GM06990 (cell line): ENCODE data around the gene MRTFB.
A peak's percentile ranks its signal among the peaks of the same experiment; 100 is the strongest.
"Not testable (repeated sequence)": the region's sequence is repeated elsewhere in the genome, so short reads cannot be mapped to it uniquely, and the experiment has no call there.

Experiments used
- DNase-seq: peaks from one replicate; pipeline ENCODE4 v3.0.0-alpha.2; 2011; ENCODE audit not compliant: insufficient read length; ENCODE audit errors: extremely low read depth
- H3K27me3 ChIP-seq: replicated peaks from 2 replicates; pipeline ENCODE4 v1.6.0; 2011; ENCODE audit warnings: low read length; ENCODE audit not compliant: control insufficient read depth, insufficient read depth
- H3K36me3 ChIP-seq: 2 replicates; pipeline ENCODE4 v1.5.1; 2011; ENCODE audit warnings: low read length; ENCODE audit not compliant: control insufficient read depth, insufficient read depth
- H3K4me3 ChIP-seq: replicated peaks from 2 replicates; pipeline ENCODE4 v1.5.1; 2011; ENCODE audit warnings: low read depth, mild to moderate bottlenecking, control low read depth, low read length
- CTCF ChIP-seq: IDR thresholded peaks from 2 replicates; pipeline ENCODE4 v1.5.1; 2011; ENCODE audit warnings: low read length, control low read depth, mild to moderate bottlenecking, inconsistent platforms; ENCODE audit not compliant: insufficient read depth, poor library complexity, severe bottlenecking

Gene MRTFB

GRCh38 chr16:14113344-14113743 lies 42.2 kb downstream of the MRTFB start:
- H3K27me3 ChIP-seq = no peaks in the 10 kb centered on the region
- no peak for TF ChIP-seq CTCF
- no peaks in the 10 kb centered on the region for H3K36me3 ChIP-seq
- no peak for DNase-seq
- no peak overlapping the region for H3K4me3 ChIP-seq

GRCh38 chr16:14117051-14117450 lies 45.9 kb downstream of the MRTFB start:
- H3K4me3 ChIP-seq = no peak overlapping the region
- no peak for TF ChIP-seq CTCF
- no peak for DNase-seq
- no peaks in the 10 kb centered on the region for H3K36me3 ChIP-seq
- H3K27me3 ChIP-seq = no peaks in the 10 kb centered on the region

GRCh38 chr16:14119799-14120198 lies 48.7 kb downstream of the MRTFB start:
- DNase-seq = no peak
- Histone ChIP-seq H3K4me3 (no peak overlapping the region), H3K36me3 (no peaks in the 10 kb centered on the region), H3K27me3 (no peaks in the 10 kb centered on the region)
- no peak for TF ChIP-seq CTCF

- TF ChIP-seq CTCF = no peak
- Histone ChIP-seq H3K27me3 (no peaks in the 10 kb centered on the region), H3K4me3 (no peak overlapping the region), H3K36me3 (no peaks in the 10 kb centered on the region)
- DNase-seq = no peak
Measured at GRCh38 chr16:14120335-14120734, 49.2 kb downstream of the MRTFB start.

GRCh38 chr16:14121142-14121541 lies 50.0 kb downstream of the MRTFB start:
- Histone ChIP-seq H3K4me3 (no peak overlapping the region), H3K27me3 (no peaks in the 10 kb centered on the region), H3K36me3 (no peaks in the 10 kb centered on the region)
- DNase-seq = peak; percentile 17
- TF ChIP-seq CTCF = no peak

GRCh38 chr16:14121872-14122271 lies 50.8 kb downstream of the MRTFB start:
- no peak for TF ChIP-seq CTCF
- no peak for DNase-seq
- Histone ChIP-seq H3K4me3 (no peak overlapping the region), H3K27me3 (no peaks in the 10 kb centered on the region), H3K36me3 (no peaks in the 10 kb centered on the region)

- not testable (repeated sequence) for DNase-seq, H3K36me3 ChIP-seq, H3K27me3 ChIP-seq, H3K4me3 ChIP-seq
Measured at GRCh38 chr16:14122430-14122829, 51.3 kb downstream of the MRTFB start.
